Endodermal cell (in vitro differentiated cells): ENCODE results near the gene ZNF837. TPM values are rescaled to one million over a fixed set of nuclear protein-coding genes. Genes with fewer than 3 reads are reported as not detected.

Source experiments
- DNase-seq: peaks from one replicate; pipeline ENCODE4 v3.0.0-alpha.2; 2017
- H3K27ac ChIP-seq: 2 replicates; pipeline ENCODE4 v1.5.1; 2013; ENCODE audit warnings: mild to moderate bottlenecking, low read depth, low read length, moderate library complexity
- H3K27me3 ChIP-seq: 2 replicates; pipeline ENCODE4 v1.6.1; 2013; ENCODE audit warnings: mild to moderate bottlenecking, low read length, moderate library complexity; ENCODE audit not compliant: insufficient read depth, control insufficient read depth, poor library complexity, severe bottlenecking
- H3K36me3 ChIP-seq: 2 replicates; pipeline ENCODE4 v1.7.0; 2013; ENCODE audit warnings: mild to moderate bottlenecking, low read length, moderate library complexity; ENCODE audit not compliant: control insufficient read depth, insufficient read depth
- H3K4me1 ChIP-seq: one replicate; pipeline ENCODE4 v1.7.0; 2013; ENCODE audit warnings: low read length; ENCODE audit not compliant: control insufficient read depth, insufficient read depth
- H3K4me3 ChIP-seq: 2 replicates; pipeline ENCODE4 v1.5.1; 2013; ENCODE audit warnings: mild to moderate bottlenecking, low read length, moderate library complexity
- H3K9ac ChIP-seq: 2 replicates; pipeline ENCODE4 v1.6.1; 2013; ENCODE audit warnings: mild to moderate bottlenecking, low read length, moderate library complexity; ENCODE audit not compliant: poor library complexity, severe bottlenecking; ENCODE audit errors: extremely low read depth
- H3K9me3 ChIP-seq: 2 replicates; pipeline ENCODE4 v1.6.1; 2013; ENCODE audit warnings: mild to moderate bottlenecking, low read length, moderate library complexity; ENCODE audit not compliant: control insufficient read depth
- H3K27ac Mint-ChIP-seq: 2 replicates; pipeline ENCODE4 v1.8.0; 2020; ENCODE audit warnings: mixed read lengths
- H3K27me3 Mint-ChIP-seq: 2 replicates; pipeline ENCODE4 v1.8.0; 2021; ENCODE audit warnings: mild to moderate bottlenecking, mixed read lengths; ENCODE audit not compliant: insufficient read depth
- H3K36me3 Mint-ChIP-seq: 2 replicates; pipeline ENCODE4 v1.8.0; 2020; ENCODE audit warnings: low read depth, mixed read lengths
- H3K4me1 Mint-ChIP-seq: 2 replicates; pipeline ENCODE4 v1.8.0; 2020; ENCODE audit warnings: mixed read lengths
- H3K4me3 Mint-ChIP-seq: 2 replicates; pipeline ENCODE4 v1.8.0; 2020; ENCODE audit warnings: mild to moderate bottlenecking, moderate library complexity, mixed read lengths
- H3K9me3 Mint-ChIP-seq: 2 replicates; pipeline ENCODE4 v1.8.0; 2020; ENCODE audit warnings: mild to moderate bottlenecking, mixed read lengths
- WGBS, 2 experiments: methylation state at CpG; one replicate each; pipeline versions ENCODE4 v1.1.5 to v1.1.7; 2013; ENCODE audit warnings: missing lambda C conversion rate in 2 of 2, mixed read lengths in 1 of 2; ENCODE audit not compliant: insufficient coverage in 1 of 2, insufficient read length in 1 of 2; 5-methylcytosine and 5-hydroxymethylcytosine counted together
- total RNA-seq, 2 donors: library from RNA; stranded (reverse); fragmentation: NEBNext Ultra II Directional in 1 of 2; extraction: Animal tissue kit (Norgen Biotek cat#: 25700) in 1 of 2; gene quantifications; 2 replicates in 1 of 2; 3 replicates in 1 of 2; pipeline ENCODE4 v1.2.1, GENCODE V29; 2021
- TF ChIP-seq, protein P1 (sequence below): fragments of 200-600 bp; sonication (generic); conservative IDR thresholded peaks from 2 replicates; pipeline ENCODE4 v1.5.0; 2021; ENCODE audit warnings: antibody characterized with exemption, mild to moderate bottlenecking

The ZNF837 gene
- total RNA-seq, 2 donors from 2014 or later = 3.1 to 3.8 TPM

DNA sequence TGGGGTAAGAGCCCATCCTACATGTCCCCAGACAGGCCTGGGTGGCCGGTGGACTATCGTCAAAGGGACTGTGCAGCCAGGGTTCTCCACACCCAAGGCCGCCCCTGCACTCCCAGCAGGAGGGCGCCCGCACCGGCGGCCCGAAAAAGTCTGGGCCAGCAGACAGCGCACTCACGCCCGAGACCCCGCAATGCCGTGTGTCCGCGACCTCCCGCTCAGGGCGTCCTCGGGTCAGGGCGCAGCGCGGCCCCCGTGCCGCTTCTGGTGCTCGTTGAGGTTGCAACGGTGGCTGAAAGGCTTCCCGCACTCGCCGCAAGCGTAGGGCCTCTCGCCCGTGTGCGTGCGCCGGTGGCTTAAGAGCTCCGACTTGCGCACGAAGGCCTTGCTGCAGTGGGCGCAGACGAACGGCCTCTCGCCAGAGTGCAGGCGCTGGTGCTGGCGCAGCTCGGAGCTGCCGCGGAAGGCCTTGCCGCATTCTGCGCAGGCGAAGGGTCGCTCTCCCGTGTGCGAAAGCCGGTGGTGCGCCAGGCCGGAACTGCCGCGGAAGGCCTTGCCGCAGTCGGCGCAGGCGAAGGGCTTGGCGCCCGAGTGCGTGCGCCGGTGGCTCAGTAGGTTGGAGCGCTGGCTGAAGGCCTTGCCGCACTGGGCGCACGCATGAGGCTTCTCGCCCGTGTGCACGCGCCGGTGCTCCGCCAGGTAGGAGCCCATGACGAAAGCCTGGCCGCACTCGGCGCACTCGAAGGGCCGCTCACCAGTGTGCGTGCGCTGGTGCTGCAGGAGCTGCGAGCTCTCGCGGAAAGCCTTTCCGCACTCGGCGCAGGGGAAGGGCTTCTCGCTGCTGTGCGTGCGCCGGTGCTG, 24.7 kb downstream of the ZNF837 start:
- Histone ChIP-seq H3K4me3 (no peak overlapping the region), H3K27me3 (no peaks in the 10 kb centered on the region), H3K36me3 (no peaks in the 10 kb centered on the region), H3K9me3 (no peaks in the 10 kb centered on the region), H3K4me1 (no peaks in the 10 kb centered on the region), H3K9ac (no peak overlapping the region), H3K27ac (no peak overlapping the region)
- Mint-ChIP-seq H3K36me3 (no peaks in the 10 kb centered on the region), H3K4me1 (no peaks in the 10 kb centered on the region), H3K27ac (no peak overlapping the region), H3K27me3 (peaks cover 17% of the 10 kb centered on the region), H3K9me3 (no peaks in the 10 kb centered on the region), H3K4me3 (no peak overlapping the region)
- DNase-seq = peak; percentile 50
- TF ChIP-seq, protein P1, sequence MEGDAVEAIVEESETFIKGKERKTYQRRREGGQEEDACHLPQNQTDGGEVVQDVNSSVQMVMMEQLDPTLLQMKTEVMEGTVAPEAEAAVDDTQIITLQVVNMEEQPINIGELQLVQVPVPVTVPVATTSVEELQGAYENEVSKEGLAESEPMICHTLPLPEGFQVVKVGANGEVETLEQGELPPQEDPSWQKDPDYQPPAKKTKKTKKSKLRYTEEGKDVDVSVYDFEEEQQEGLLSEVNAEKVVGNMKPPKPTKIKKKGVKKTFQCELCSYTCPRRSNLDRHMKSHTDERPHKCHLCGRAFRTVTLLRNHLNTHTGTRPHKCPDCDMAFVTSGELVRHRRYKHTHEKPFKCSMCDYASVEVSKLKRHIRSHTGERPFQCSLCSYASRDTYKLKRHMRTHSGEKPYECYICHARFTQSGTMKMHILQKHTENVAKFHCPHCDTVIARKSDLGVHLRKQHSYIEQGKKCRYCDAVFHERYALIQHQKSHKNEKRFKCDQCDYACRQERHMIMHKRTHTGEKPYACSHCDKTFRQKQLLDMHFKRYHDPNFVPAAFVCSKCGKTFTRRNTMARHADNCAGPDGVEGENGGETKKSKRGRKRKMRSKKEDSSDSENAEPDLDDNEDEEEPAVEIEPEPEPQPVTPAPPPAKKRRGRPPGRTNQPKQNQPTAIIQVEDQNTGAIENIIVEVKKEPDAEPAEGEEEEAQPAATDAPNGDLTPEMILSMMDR = no peak
- WGBS, 2 experiments = 97 to 98% methylated on average over 69 to 94 of the region's 94 CpGs

DNA sequence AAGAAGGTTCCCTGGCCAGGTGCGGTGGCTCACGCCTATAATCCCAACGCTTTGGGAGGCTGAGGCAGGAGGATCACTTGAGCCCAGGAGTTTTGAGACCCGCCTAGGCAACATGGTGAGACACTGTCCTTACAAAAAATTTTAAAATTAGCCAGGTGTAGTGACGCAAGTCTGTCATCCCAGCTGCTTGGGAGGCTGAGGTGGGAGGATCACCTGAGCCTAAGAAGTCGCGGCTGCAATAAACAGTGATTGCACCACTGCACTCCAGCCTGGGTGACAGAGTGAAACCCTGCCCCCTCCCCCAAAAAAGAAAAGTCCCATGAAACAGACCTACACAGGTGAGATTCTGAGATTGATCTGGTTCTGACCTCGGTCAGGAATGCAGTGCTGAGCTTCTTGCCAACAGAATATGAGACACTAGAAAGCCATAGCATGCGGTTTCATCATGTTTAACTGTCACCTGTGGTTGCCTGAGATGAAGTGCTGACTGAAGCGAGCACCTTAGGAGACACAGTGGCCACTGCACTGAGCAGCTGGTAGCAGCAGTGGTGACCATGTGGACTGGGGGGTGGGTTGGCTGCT, 25.5 kb downstream of the ZNF837 start:
- no peak overlapping the region for H3K9ac ChIP-seq
- TF ChIP-seq, protein P1 = no peak
- H3K27me3 Mint-ChIP-seq = peaks cover 23% of the 10 kb centered on the region
- no peaks in the 10 kb centered on the region for H3K9me3 Mint-ChIP-seq
- H3K27ac Mint-ChIP-seq = no peak overlapping the region
- no peak overlapping the region for H3K4me3 Mint-ChIP-seq
- 88 to 96% methylated on average over 7 to 10 of the region's 10 CpGs for WGBS, 2 experiments
- no peaks in the 10 kb centered on the region for H3K4me1 ChIP-seq
- no peaks in the 10 kb centered on the region for H3K27me3 ChIP-seq
- no peak overlapping the region for H3K27ac ChIP-seq
- H3K9me3 ChIP-seq = no peaks in the 10 kb centered on the region
- DNase-seq = no peak
- no peaks in the 10 kb centered on the region for H3K36me3 Mint-ChIP-seq
- H3K4me3 ChIP-seq = no peak overlapping the region
- no peaks in the 10 kb centered on the region for H3K36me3 ChIP-seq
- H3K4me1 Mint-ChIP-seq = no peaks in the 10 kb centered on the region

DNA sequence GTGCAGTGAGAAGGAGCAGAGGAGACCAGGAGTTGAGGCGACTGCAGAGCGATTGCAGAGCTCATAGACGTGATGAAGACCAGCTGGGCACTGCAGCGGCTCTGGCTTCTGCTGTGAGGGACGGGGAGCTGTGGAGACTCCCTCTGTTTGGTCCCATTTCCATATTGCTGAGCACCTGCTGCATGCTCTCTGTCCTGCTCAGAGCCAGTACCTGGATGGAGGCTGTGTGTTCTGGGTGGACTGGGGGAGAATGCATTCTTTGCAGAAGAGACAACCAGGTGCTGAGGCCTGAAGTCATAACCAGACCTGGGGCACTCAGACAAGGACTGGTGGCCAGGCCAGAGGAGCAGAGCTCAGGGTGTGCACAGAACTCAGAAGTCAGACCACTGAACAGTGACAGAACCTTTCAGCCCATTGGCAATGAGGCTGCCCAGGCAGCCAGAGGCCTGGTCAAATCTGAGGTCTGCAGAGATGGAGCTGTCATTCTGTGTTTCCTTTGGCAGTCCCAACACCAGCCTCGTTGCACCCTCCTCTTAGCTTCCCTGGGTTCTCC, 26.3 kb downstream of the ZNF837 start:
- WGBS, 2 experiments = 90 to 93% methylated on average over 5 to 6 of the region's 6 CpGs
- Histone ChIP-seq H3K4me1 (no peaks in the 10 kb centered on the region), H3K9ac (no peak overlapping the region), H3K27ac (no peak overlapping the region), H3K9me3 (no peaks in the 10 kb centered on the region), H3K4me3 (no peak overlapping the region), H3K27me3 (no peaks in the 10 kb centered on the region), H3K36me3 (no peaks in the 10 kb centered on the region)
- Mint-ChIP-seq H3K9me3 (no peaks in the 10 kb centered on the region), H3K4me1 (no peaks in the 10 kb centered on the region), H3K36me3 (no peaks in the 10 kb centered on the region), H3K4me3 (no peak overlapping the region), H3K27me3 (peaks cover 31% of the 10 kb centered on the region), H3K27ac (no peak overlapping the region)
- DNase-seq = no peak
- TF ChIP-seq, protein P1 = no peak
